Measurements from ENCODE around the gene NFIC.
"Not testable (repeated sequence)": the region's sequence is repeated elsewhere in the genome, so short reads cannot be mapped to it uniquely, and the experiment has no call there.

NFIC gene

GRCh38 chr19:3497757-3498520 lies 131.6 kb downstream of the NFIC start:
- DNase-seq: no peak

- no peak for DNase-seq
Measured at GRCh38 chr19:3499738-3500428, 133.5 kb downstream of the NFIC start.

DNA sequence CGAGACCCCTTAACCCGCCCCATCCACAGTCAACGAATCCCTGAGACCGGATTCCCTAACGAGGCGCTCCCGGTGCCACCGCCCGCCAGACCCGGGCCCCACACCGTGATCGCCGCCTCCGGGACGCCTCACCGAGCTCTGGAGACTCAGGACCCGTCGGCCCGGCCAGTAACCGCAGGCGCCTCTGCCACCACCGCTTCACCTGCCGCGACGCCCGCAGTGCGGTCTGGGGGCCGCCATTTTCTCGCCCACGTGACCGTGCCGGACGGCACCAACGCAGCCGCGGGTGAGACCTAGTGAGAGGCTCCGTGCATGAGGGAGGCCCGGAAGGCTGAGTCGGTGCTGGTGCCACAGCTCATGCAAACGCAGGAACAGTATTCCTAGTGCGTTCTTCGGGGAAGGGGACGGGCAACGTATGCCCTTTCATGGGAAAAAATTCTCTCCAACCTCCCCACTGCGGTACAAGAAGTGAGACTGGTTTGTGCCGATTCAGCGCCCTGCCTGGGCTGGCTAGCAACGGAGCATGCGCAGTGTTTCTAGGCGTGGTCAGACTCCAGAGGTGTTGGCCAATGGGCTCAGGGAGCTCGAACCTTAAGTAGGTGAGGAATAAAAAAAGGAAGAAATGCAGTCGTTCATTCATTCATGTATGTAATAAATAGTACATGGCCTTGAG lies 134.2 kb downstream of the NFIC start, which contains the start of gene DOHH:
Gene DOHH (minus strand): TSS at position 246 of the 673 bp plus-strand sequence. CDS start 3,860 bp downstream, outside the sequence.
- peak; percentile 94 for DNase-seq

- no peak for DNase-seq
Measured at GRCh38 chr19:3501780-3502179, 135.4 kb downstream of the NFIC start.

DNA sequence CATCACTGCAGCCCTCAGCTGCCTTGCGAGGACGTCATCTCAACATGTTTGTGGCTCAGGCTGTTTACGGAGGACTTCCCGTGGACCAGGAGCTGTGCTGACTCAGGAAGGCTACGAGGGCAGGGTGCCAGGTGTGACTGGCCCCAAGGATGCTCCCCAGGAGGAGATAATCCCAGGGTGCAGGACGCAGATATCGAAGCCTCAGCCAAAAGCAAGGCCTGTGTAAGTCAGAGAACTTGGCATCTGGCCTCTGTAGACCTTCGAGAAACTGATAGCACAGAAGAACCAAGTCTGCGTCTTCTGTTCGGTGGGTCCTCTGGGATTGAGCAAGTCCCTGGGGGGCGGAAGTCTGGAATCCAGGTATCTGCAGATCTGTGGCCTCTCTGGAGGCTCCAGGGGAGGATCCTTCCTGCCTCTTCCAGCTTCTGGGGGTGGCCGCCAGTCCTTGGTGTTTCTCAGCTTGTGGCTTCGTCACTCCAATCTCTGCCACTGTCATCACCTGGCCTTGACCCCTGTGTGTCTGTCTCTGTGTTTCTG lies 136.7 kb downstream of the NFIC start:
- DNase-seq: no peak

DNA sequence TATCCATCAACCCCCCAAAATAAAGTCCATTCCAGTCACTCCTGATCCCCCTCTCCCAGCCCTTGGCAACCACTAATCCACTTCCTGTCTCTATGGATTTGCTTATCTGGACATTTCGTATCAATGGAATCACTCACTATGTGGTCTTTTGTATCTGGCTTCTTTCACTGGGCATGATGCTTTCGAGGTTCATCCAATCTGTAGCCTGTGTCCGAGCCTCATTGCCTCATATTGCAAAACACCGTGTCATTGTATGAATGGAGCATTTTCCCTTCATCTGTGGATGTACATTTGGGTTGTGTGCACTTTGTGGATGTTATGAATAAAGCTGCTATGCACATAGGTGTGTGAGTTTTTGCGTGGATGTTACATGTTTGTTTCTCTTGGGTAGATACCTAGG lies 138.4 kb downstream of the NFIC start:
- no peak for DNase-seq

- peak; percentile 99 for DNase-seq
Measured at GRCh38 chr19:3505598-3506383, 139.4 kb downstream of the NFIC start, which contains the start of gene FZR1. FZR1 (plus strand) TSS chr19:3506311; CDS start chr19:3522990, 16,679 bp downstream.

- DNase-seq: no peak
Measured at GRCh38 chr19:3506384-3507340, 140.3 kb downstream of the NFIC start.

DNA sequence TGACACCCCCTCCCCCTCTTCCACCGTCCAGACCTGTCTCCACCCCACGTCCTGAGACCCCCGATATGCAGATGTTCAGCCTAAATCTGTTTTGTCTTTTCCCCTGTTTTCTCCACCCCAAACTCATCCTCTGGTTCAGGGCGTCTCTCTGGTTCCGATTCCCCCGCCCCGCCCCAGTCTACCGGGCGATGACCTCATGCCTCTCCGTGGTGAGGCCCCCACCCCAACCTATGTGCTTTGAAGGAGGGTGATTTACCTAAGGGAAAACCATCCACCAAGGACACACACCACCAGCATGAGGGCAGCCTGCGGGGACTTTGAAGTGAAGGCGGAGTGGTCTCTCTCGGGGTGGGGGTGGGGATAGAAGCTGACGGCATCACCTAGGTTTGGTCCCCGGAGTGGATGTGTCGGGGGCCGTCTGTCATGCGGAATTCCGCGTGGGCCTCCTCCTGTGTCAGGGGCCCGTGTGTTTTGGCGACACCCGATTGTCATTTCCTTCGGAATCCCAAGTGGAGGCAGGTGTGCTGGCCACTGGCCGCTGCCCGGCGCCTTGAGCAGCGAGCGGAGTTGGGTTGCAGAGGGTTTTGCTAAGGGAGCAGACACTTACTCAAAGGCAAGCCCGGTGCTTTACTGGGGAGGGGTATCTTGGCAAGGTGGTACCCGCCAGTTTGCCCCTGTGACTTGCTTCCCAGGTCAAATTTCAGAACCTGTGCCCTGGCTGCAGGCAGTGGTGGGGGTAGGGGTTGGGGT lies 141.2 kb downstream of the NFIC start:
- peak; percentile 13 for DNase-seq

GRCh38 chr19:3508121-3508661 lies 141.8 kb downstream of the NFIC start:
- DNase-seq: not testable (repeated sequence)

- DNase-seq: no peak
Measured at GRCh38 chr19:3508771-3509535, 142.6 kb downstream of the NFIC start.

GRCh38 chr19:3509566-3509989 lies 143.2 kb downstream of the NFIC start:
- no peak for DNase-seq

DNA sequence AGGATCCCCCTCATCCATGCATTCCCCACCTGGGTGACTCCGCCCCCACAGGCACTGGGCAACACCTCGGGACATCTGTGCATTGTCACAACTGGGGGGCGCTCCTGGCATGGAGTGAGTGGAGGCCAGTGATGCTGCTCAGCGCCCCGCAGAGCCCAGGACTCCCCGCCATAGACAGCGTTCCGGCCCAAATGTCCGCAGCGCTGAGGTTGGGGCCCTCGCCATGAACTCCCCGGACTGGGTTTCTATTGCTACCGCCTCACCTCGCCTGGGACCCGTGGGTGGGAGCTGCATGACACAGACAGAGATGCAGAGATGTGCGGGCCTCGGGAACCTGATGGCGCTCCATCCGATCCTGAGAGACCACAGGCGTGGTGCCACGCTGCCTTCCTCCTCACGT lies 144.3 kb downstream of the NFIC start:
- no peak for DNase-seq

- DNase-seq: no peak
Measured at GRCh38 chr19:3511506-3512251, 145.3 kb downstream of the NFIC start.

DNA sequence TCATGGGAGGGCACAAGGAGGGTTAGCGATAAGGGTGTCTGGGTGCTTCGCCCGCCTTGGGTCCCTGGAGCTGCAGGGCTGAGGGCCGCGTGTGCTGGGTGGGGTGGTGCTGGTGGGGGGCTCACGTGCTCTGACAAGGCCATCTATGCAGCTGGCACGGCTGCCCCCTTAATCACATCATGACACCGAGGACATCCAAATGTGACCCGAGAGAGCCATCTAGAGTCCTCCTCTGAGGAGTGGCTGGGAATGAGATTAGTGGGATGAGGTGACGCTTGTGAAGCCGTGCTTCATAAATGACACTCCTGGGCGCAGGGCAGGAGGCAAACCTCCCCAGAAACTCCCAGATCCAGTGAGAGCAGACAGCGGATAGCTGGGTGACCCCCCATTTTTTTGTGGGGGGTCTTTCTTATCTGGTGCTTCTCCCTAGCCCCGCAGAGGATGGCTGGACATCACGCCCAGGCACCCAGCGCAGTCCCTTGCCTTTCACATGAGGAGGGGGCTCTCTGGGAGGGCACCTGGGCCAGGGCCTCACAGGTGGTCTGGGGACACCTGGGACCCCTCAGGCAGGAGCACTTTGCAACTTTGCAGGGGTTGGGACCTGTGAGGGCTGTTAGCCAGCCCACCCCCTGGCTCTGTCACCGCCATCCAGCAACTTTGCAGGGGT lies 146.3 kb downstream of the NFIC start:
- no peak for DNase-seq

GRCh38 chr19:3513229-3514140 lies 147.1 kb downstream of the NFIC start:
- no peak for DNase-seq

DNA sequence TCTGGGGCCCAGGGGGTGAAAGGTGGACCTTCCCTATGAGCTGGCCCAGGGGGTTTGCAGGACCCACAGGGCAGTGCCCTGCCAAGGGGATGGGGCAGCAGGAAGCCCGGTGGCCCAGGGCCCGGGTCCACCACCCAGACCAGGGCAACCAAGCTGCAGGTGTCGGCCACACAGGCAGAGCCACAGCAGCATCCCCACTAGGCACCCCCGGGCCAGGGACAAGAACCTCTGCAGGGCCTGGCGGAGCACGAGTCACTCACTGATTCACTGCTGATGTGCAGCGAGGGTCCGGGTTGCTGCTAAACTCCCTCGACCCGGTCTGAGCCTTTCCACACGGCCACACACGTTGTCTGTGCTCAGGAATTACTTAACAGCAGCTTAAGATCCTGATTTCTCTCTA lies 148.5 kb downstream of the NFIC start:
- no peak for DNase-seq

All from COR-L47 (cell line).